Measurements from ENCODE around the gene SATL1.
"Not testable (repeated sequence)": the region's sequence is repeated elsewhere in the genome, so short reads cannot be mapped to it uniquely, and the experiment has no call there.

GRCh38 chrX:85077247-85077646 lies 166.3 kb downstream of the SATL1 start:
- not testable (repeated sequence) for TF ChIP-seq CTCF, EP300, POLR2A (IDR thresholded peaks at IDR 0.05)

Measured in ovary (tissue), 3 donors.